ENCODE results near the gene THOC3. TPM values are rescaled to one million over a fixed set of nuclear protein-coding genes. Genes with fewer than 3 reads are reported as not detected.
"Not testable (repeated sequence)": the region's sequence is repeated elsewhere in the genome, so short reads cannot be mapped to it uniquely, and the experiment has no call there.

Gene THOC3
- total and polyA plus RNA-seq, 2 donors (not counting 3 experiments of a cell fraction or from before 2014, with no cell fraction given): 55.2 to 66.3 TPM

- FAIRE-seq; H3K4me2 ChIP-seq (ENCODE audit: insufficient read depth, low read length); H4K20me1 ChIP-seq (replicated peaks; ENCODE audit: control insufficient read depth, extremely low read depth, insufficient read depth, low read length); H3K4me1 ChIP-seq (ENCODE audit: control insufficient read depth, extremely low read depth, insufficient read depth, low read length); H3K9ac ChIP-seq (replicated peaks; ENCODE audit: extremely low read depth, insufficient read depth, low read length); H3K36me3 ChIP-seq (ENCODE audit: control insufficient read depth in 2 of 2, extremely low read depth in 1 of 2, insufficient read depth in 2 of 2, low read length in 2 of 2); H3K27ac ChIP-seq (ENCODE audit: insufficient read depth, low read depth, low read length); H3K9me3 ChIP-seq (replicated peaks; ENCODE audit: control insufficient read depth, insufficient read depth, low read length); dilution Hi-C loops (cut with MboI; ENCODE audit: extremely low pct_ligation_motif_present, low sequenced_read_pairs); H3K4me3 ChIP-seq (replicated peaks in 1 of 3; ENCODE audit: insufficient read depth in 1 of 3, low read depth in 1 of 3, low read length in 3 of 3); CTCF ChIA-PET; intact Hi-C loops (cut with micrococcal nuclease); POLR2A ChIA-PET; H3K9me1 ChIP-seq (replicated peaks; ENCODE audit: control insufficient read depth, extremely low read depth, insufficient read depth, low read length); H3K79me2 ChIP-seq (ENCODE audit: control insufficient read depth, insufficient read depth, low read length); BruUV-seq (replicated peaks); H2AFZ ChIP-seq (ENCODE audit: low read depth, low read length); H3K27me3 ChIP-seq (ENCODE audit: control insufficient read depth in 2 of 2, insufficient read depth in 2 of 2, low read length in 2 of 2); DNase-seq (ENCODE audit: low read depth, low spot score): not testable (repeated sequence)
Measured at GRCh38 chr5:175913835-175914672, 54.1 kb downstream of the THOC3 start.

GRCh38 chr5:175910072-175910471, 58.0 kb downstream of the THOC3 start:
- FAIRE-seq; H3K4me3 ChIP-seq (replicated peaks in 1 of 3; ENCODE audit: insufficient read depth in 1 of 3, low read depth in 1 of 3, low read length in 3 of 3); H3K9me3 ChIP-seq (replicated peaks; ENCODE audit: control insufficient read depth, insufficient read depth, low read length); dilution Hi-C loops (cut with MboI; ENCODE audit: extremely low pct_ligation_motif_present, low sequenced_read_pairs); H2AFZ ChIP-seq (ENCODE audit: low read depth, low read length); H3K36me3 ChIP-seq (ENCODE audit: control insufficient read depth in 2 of 2, extremely low read depth in 1 of 2, insufficient read depth in 2 of 2, low read length in 2 of 2); POLR2A ChIA-PET; CTCF ChIA-PET; H3K4me1 ChIP-seq (ENCODE audit: control insufficient read depth, extremely low read depth, insufficient read depth, low read length); H3K4me2 ChIP-seq (ENCODE audit: insufficient read depth, low read length); H3K27ac ChIP-seq (ENCODE audit: insufficient read depth, low read depth, low read length); intact Hi-C loops (cut with micrococcal nuclease); H3K79me2 ChIP-seq (ENCODE audit: control insufficient read depth, insufficient read depth, low read length); BruUV-seq (replicated peaks); H3K9ac ChIP-seq (replicated peaks; ENCODE audit: extremely low read depth, insufficient read depth, low read length); H4K20me1 ChIP-seq (replicated peaks; ENCODE audit: control insufficient read depth, extremely low read depth, insufficient read depth, low read length); H3K9me1 ChIP-seq (replicated peaks; ENCODE audit: control insufficient read depth, extremely low read depth, insufficient read depth, low read length); H3K27me3 ChIP-seq (ENCODE audit: control insufficient read depth in 2 of 2, insufficient read depth in 2 of 2, low read length in 2 of 2); DNase-seq (ENCODE audit: low read depth, low spot score): not testable (repeated sequence)

Other genes with a start within 250 kb of the THOC3 start
- not detected in 2 replicates for gene CPLX2, start 96.7 kb downstream of the THOC3 start, total RNA-seq
- not detected in 2 replicates for gene CPLX2, start 96.7 kb downstream of the THOC3 start, polyA plus RNA-seq